Measurements from ENCODE around the gene CPLX3. TPM values are rescaled to one million over a fixed set of nuclear protein-coding genes. Genes with fewer than 3 reads are reported as not detected.

Gene CPLX3
- total RNA-seq, 4 donors from 2014 or later, result not detected

- no peak for TF ChIP-seq POLR2A (IDR thresholded peaks at IDR 0.05)
- TF ChIP-seq EP300 (IDR thresholded peaks at IDR 0.05), result no peak
- no peak for TF ChIP-seq CTCF (IDR thresholded peaks at IDR 0.05)
- TF ChIP-seq POLR2AphosphoS5 (IDR thresholded peaks at IDR 0.05), result no peak
- Histone ChIP-seq H3K27me3 (peaks cover 18% of the 10 kb centered on the region), H3K4me3 (no peak overlapping the region), H3K9me3 (no peaks in the 10 kb centered on the region), H3K36me3 (peaks cover 0 to 4% of the 10 kb centered on the region in 2 donors), H3K27ac (no peak overlapping the region), H3K4me1 (no peaks in the 10 kb centered on the region)
- no peak for ATAC-seq
- WGBS, 2 donors (ENCODE audit: low coverage in 1 of 2), result 59 to 63% methylated on average over 3 to 4 of the region's 4 CpGs
These were observed 17.6 kb upstream of the CPLX3 start for GRCh38 chr15:74808840-74809229.

DNA sequence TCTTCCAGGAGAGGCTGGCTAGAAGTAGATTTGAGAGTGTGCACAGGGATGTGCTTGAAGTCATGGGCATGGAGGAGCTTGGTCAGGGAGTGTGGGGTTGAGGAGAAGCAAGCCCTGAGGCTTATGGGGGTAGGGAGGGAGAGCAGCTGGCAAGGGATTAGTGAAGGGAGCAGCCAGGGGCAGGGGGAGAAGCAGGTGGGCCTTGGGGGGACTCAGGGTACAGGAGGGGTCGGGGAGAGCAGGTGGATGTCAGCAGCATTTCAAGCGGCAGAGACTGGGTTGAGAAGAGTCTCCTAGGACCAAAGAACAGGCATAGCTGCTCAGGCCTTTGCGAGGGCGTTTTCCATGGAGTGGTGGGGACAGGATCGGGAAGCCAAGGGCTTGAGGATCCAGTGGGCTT, 17.2 kb upstream of the CPLX3 start:
- Histone ChIP-seq H3K27me3 (peaks cover 18% of the 10 kb centered on the region), H3K9me3 (no peaks in the 10 kb centered on the region), H3K4me1 (no peaks in the 10 kb centered on the region), H3K36me3 (no peaks in the 10 kb centered on the region), H3K4me3 (no peak overlapping the region), H3K27ac (no peak overlapping the region)
- no peak for ATAC-seq
- WGBS, 2 donors (ENCODE audit: low coverage in 1 of 2), result 72 to 84% methylated on average over 3 to 5 of the region's 5 CpGs
- no peak for TF ChIP-seq CTCF (IDR thresholded peaks at IDR 0.05)
- no peak for TF ChIP-seq EP300 (IDR thresholded peaks at IDR 0.05)
- no peak for TF ChIP-seq POLR2AphosphoS5 (IDR thresholded peaks at IDR 0.05)
- TF ChIP-seq POLR2A (IDR thresholded peaks at IDR 0.05), result no peak

DNA sequence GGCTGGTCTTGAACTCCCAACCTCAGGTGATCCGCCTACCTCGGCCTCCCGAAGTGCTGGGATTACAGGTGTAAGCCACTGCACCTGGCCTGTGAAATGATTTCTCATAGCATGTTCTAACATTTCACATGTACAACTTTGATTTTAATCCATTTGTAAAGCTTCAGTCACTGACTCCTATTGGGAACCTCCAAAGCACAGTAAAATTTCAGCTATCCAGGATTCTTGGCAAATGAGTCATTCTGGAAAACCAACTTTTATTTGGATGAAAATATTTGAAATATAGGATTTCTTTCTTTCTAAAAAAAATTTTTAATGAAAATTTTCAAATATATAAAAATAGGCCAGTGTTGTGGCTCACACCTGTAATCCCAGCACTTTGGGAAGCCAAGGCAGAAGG, 16.5 kb upstream of the CPLX3 start:
- H3K36me3 ChIP-seq, result no peaks in the 10 kb centered on the region
- ATAC-seq, result no peak
- TF ChIP-seq POLR2AphosphoS5 (IDR thresholded peaks at IDR 0.05), result no peak
- no peak for TF ChIP-seq EP300 (IDR thresholded peaks at IDR 0.05)
- no peaks in the 10 kb centered on the region for H3K9me3 ChIP-seq
- H3K27ac ChIP-seq, result no peak overlapping the region
- H3K4me3 ChIP-seq, result no peak overlapping the region
- H3K27me3 ChIP-seq, result peaks cover 18% of the 10 kb centered on the region
- H3K4me1 ChIP-seq, result peaks cover 0 to 7% (median 0%) of the 10 kb centered on the region in 3 donors
- WGBS, 2 donors (ENCODE audit: low coverage in 1 of 2), result 96% methylated on average over 3 of the region's 3 CpGs; no CpG with 5 or more reads in 1 of the 2 donors

- Histone ChIP-seq H3K4me1 (peaks cover 0 to 33% (median 8%) of the 10 kb centered on the region in 3 donors), H3K9me3 (no peaks in the 10 kb centered on the region), H3K27me3 (peaks cover 18% of the 10 kb centered on the region), H3K27ac (no peak within 1 kb of the TSS), H3K36me3 (no peaks in the 10 kb centered on the region), H3K4me3 (no peak within 1 kb of the TSS)
- no peak for ATAC-seq
- WGBS, 2 donors (ENCODE audit: low coverage in 1 of 2), result no CpG with 5 or more reads among the region's 12 CpGs
- TF ChIP-seq EP300 (IDR thresholded peaks at IDR 0.05) (no peak), CTCF (IDR thresholded peaks at IDR 0.05) (no peak), POLR2A (IDR thresholded peaks at IDR 0.05) (no peak), POLR2AphosphoS5 (IDR thresholded peaks at IDR 0.05) (no peak)
These were observed 13.9 kb upstream of the CPLX3 start, which contains the start of gene LMAN1L for GRCh38 chr15:74812533-74812932. LMAN1L (plus strand) TSS chr15:74812835; CDS start chr15:74812855, 20 bp downstream.

- ATAC-seq, result peak; percentile 44
- WGBS, 2 donors (ENCODE audit: low coverage in 1 of 2), result 57 to 64% methylated on average over 9 to 10 of the region's 10 CpGs
These were observed 11.1 kb upstream of the CPLX3 start for GRCh38 chr15:74815121-74815934.

More at GRCh38 chr15:74815121-74815934, 11.1 kb upstream of the CPLX3 start:
- TF ChIP-seq CTCF (IDR thresholded peaks at IDR 0.05), result no peak
- TF ChIP-seq POLR2A (IDR thresholded peaks at IDR 0.05), result no peak
- no peak for TF ChIP-seq EP300 (IDR thresholded peaks at IDR 0.05)
- TF ChIP-seq POLR2AphosphoS5 (IDR thresholded peaks at IDR 0.05), result no peak
- Histone ChIP-seq H3K27me3 (peaks cover 6% of the 10 kb centered on the region), H3K4me3 (no peak overlapping the region), H3K4me1 (peaks cover 0 to 44% (median 14%) of the 10 kb centered on the region in 3 donors), H3K27ac (peak overlapping the region in 2 of 4 donors; percentile 14 to 49), H3K36me3 (no peaks in the 10 kb centered on the region), H3K9me3 (no peaks in the 10 kb centered on the region)

All from gastroesophageal sphincter (tissue), 4 donors.